Astrocyte (in vitro differentiated cells and primary cell): Measurements from ENCODE around the gene UTF1. TPM values are rescaled to one million over a fixed set of nuclear protein-coding genes. Genes with fewer than 3 reads are reported as not detected.

ENCODE experiments used
- DNase-seq: peaks from one replicate; pipeline ENCODE4 v3.0.0-alpha.2; 2010; ENCODE audit warnings: low read depth
- FAIRE-seq: peaks from 2 replicates; lab custom pipeline; 2011; peaks lifted over from hg19 to GRCh38; lab: Jason Lieb, UNC
- H2AFZ ChIP-seq: 2 replicates; pipeline ENCODE4 v1.6.0; 2012; ENCODE audit warnings: low read depth, low read length, inconsistent platforms
- H3K27ac ChIP-seq: 2 replicates; pipeline ENCODE4 v1.5.1; 2011; ENCODE audit warnings: low read depth, low read length, inconsistent platforms
- H3K27me3 ChIP-seq: 2 replicates; pipeline ENCODE4 v1.6.0; 2011; ENCODE audit warnings: low read length, inconsistent platforms; ENCODE audit not compliant: insufficient read depth
- H3K36me3 ChIP-seq: 2 replicates; pipeline ENCODE4 v1.5.1; 2011; ENCODE audit warnings: low read length, inconsistent platforms; ENCODE audit not compliant: insufficient read depth
- H3K4me1 ChIP-seq: 2 replicates; pipeline ENCODE4 v1.5.1; 2011; ENCODE audit warnings: low read length, inconsistent platforms; ENCODE audit not compliant: insufficient read depth
- H3K4me2 ChIP-seq: 2 replicates; pipeline ENCODE4 v1.6.0; 2012; ENCODE audit warnings: low read length, inconsistent platforms
- H3K4me3 ChIP-seq: 2 replicates; pipeline ENCODE4 v1.5.1; 2011; ENCODE audit warnings: low read depth, mild to moderate bottlenecking, low read length, inconsistent platforms; ENCODE audit not compliant: insufficient read depth
- H3K79me2 ChIP-seq: 2 replicates; pipeline ENCODE4 v1.6.0; 2012; ENCODE audit warnings: mild to moderate bottlenecking, low read length, inconsistent platforms; ENCODE audit not compliant: insufficient read depth
- H3K9ac ChIP-seq: 2 replicates; pipeline ENCODE4 v1.6.0; 2012; ENCODE audit warnings: mild to moderate bottlenecking, low read length, inconsistent platforms
- H3K9me3 ChIP-seq: 2 replicates; pipeline ENCODE4 v1.5.1; 2012; ENCODE audit warnings: low read depth, mild to moderate bottlenecking, low read length, inconsistent platforms; ENCODE audit not compliant: insufficient read depth
- H4K20me1 ChIP-seq: 2 replicates; pipeline ENCODE4 v1.6.0; 2012; ENCODE audit warnings: low read length, inconsistent platforms; ENCODE audit not compliant: insufficient read depth
- H3K27ac Mint-ChIP-seq: one replicate; pipeline ENCODE4 v1.8.0; 2021; ENCODE audit warnings: mild to moderate bottlenecking, mixed read lengths; ENCODE audit not compliant: unreplicated experiment
- H3K27me3 Mint-ChIP-seq: one replicate; pipeline ENCODE4 v1.8.0; 2021; ENCODE audit warnings: low read depth, mixed read lengths; ENCODE audit not compliant: unreplicated experiment
- H3K36me3 Mint-ChIP-seq: one replicate; pipeline ENCODE4 v1.8.0; 2021; ENCODE audit warnings: low read depth, mixed read lengths; ENCODE audit not compliant: unreplicated experiment
- H3K4me1 Mint-ChIP-seq: one replicate; pipeline ENCODE4 v1.8.0; 2021; ENCODE audit warnings: low read depth, mixed read lengths; ENCODE audit not compliant: unreplicated experiment
- H3K4me3 Mint-ChIP-seq: one replicate; pipeline ENCODE4 v1.8.0; 2021; ENCODE audit warnings: mild to moderate bottlenecking, moderate library complexity, mixed read lengths; ENCODE audit not compliant: unreplicated experiment
- H3K9me3 Mint-ChIP-seq: one replicate; pipeline ENCODE4 v1.8.0; 2021; ENCODE audit warnings: mild to moderate bottlenecking, mixed read lengths; ENCODE audit not compliant: unreplicated experiment
- CTCF ChIP-seq: IDR thresholded peaks from 2 replicates; pipeline ENCODE4 v1.5.1; 2011; ENCODE audit warnings: low read depth, mild to moderate bottlenecking, inconsistent platforms, low read length, moderate library complexity; ENCODE audit not compliant: insufficient read depth
- EZH2 ChIP-seq: IDR thresholded peaks from 2 replicates; pipeline ENCODE4 v1.6.1; 2012; ENCODE audit warnings: mild to moderate bottlenecking, low read length, inconsistent platforms; ENCODE audit not compliant: insufficient read depth
- total RNA-seq: library from RNA; stranded (reverse); gene quantifications from 2 replicates; pipeline ENCODE4 v1.2.1, GENCODE V29; 2021

The UTF1 gene
- total RNA-seq, 1 donor from 2014 or later = 0.18 TPM

DNA sequence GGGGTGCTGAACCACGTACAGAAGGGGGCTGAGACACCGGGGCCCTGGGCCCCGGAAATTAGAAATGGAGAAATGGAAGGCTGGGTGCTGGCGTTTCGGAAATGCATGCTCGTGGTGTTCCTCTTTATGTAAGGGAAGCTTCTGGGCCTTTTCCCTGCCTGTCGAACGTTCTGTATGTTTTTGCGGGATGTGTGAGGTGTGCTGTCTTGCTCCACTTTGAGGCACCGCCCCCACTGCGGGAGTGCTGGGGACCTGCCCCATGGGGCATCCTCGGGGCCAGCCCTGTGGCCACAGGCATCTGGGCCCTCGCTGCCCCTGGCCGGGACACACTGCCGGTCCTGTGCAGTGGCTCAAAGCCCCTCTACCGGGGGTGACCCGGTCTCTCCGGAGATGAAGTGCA, 5.9 kb downstream of the UTF1 start:
- Histone ChIP-seq H3K27ac (no peak overlapping the region), H3K36me3 (no peaks in the 10 kb centered on the region), H3K27me3 (peaks cover 48% of the 10 kb centered on the region), H3K4me3 (no peak overlapping the region), H2AFZ (no peak overlapping the region), H3K4me2 (no peak overlapping the region), H3K9ac (no peak overlapping the region), H3K4me1 (no peaks in the 10 kb centered on the region), H3K79me2 (no peaks in the 10 kb centered on the region), H3K9me3 (no peaks in the 10 kb centered on the region), H4K20me1 (no peaks in the 10 kb centered on the region)
- Mint-ChIP-seq H3K9me3 (no peaks in the 10 kb centered on the region), H3K4me1 (no peaks in the 10 kb centered on the region), H3K27ac (no peak overlapping the region), H3K27me3 (peaks cover 58% of the 10 kb centered on the region), H3K36me3 (no peaks in the 10 kb centered on the region), H3K4me3 (no peak overlapping the region)
- FAIRE-seq (no peak), DNase-seq (no peak)
- TF ChIP-seq CTCF (no peak), EZH2 (no peak)

GRCh38 chr10:133236401-133237240, 6.6 kb downstream of the UTF1 start:
- no peak for FAIRE-seq
- Histone ChIP-seq H2AFZ (no peak overlapping the region), H3K9me3 (no peaks in the 10 kb centered on the region), H3K4me3 (no peak overlapping the region), H3K79me2 (no peaks in the 10 kb centered on the region), H3K27me3 (peaks cover 47% of the 10 kb centered on the region), H3K36me3 (no peaks in the 10 kb centered on the region), H3K4me2 (peak overlapping the region; percentile 8), H3K9ac (no peak overlapping the region), H3K4me1 (no peaks in the 10 kb centered on the region), H3K27ac (no peak overlapping the region), H4K20me1 (no peaks in the 10 kb centered on the region)
- Mint-ChIP-seq H3K4me3 (no peak overlapping the region), H3K27me3 (peaks cover 62% of the 10 kb centered on the region), H3K27ac (no peak overlapping the region), H3K4me1 (no peaks in the 10 kb centered on the region), H3K9me3 (no peaks in the 10 kb centered on the region), H3K36me3 (no peaks in the 10 kb centered on the region)
- TF ChIP-seq EZH2 = peak; percentile 91
- TF ChIP-seq CTCF = no peak
- DNase-seq = no peak

DNA sequence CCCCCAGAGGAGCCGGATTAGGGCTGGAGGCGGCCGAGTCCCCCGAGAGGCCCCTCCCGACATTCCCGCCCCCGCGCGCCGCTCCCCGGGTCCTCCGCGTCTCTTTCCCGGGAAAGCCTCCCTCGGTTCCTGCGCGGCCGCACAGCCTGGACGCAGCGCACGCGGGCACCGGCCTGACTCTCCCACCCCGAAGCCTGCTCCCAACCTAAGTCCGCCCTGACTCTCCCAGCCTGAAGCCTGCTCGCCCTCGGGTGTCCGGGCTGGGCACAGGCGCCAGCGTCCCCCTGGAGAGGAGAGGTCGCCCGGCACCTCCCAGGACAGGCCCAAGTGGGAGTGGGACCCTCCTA, 7.2 kb downstream of the UTF1 start:
- H3K4me3 Mint-ChIP-seq = no peak overlapping the region

More for the DNA sequence above, 7.2 kb downstream of the UTF1 start:
- H3K9ac ChIP-seq = no peak overlapping the region
- FAIRE-seq (no peak), DNase-seq (no peak)
- H3K27me3 ChIP-seq = peaks cover 44% of the 10 kb centered on the region
- H3K9me3 ChIP-seq = no peaks in the 10 kb centered on the region
- Mint-ChIP-seq H3K27me3 (peaks cover 61% of the 10 kb centered on the region), H3K4me1 (no peaks in the 10 kb centered on the region), H3K9me3 (no peaks in the 10 kb centered on the region), H3K27ac (no peak overlapping the region), H3K36me3 (no peaks in the 10 kb centered on the region)
- H2AFZ ChIP-seq = no peak overlapping the region
- H4K20me1 ChIP-seq = no peaks in the 10 kb centered on the region
- no peak overlapping the region for H3K27ac ChIP-seq
- no peaks in the 10 kb centered on the region for H3K4me1 ChIP-seq
- TF ChIP-seq CTCF (no peak), EZH2 (peak; percentile 87)
- no peaks in the 10 kb centered on the region for H3K36me3 ChIP-seq
- H3K79me2 ChIP-seq = no peaks in the 10 kb centered on the region
- no peak overlapping the region for H3K4me2 ChIP-seq
- H3K4me3 ChIP-seq = no peak overlapping the region
